DMS114 treated with DMSO at 0.1 percent for 48 hours (cell line): ENCODE data around the gene SLC48A1.

Source experiments
- DNase-seq: peaks from one replicate; lab custom pipeline; 2025; ENCODE audit not compliant: unreplicated experiment; lab: John Stamatoyannopoulos, UW

SLC48A1 gene

DNA sequence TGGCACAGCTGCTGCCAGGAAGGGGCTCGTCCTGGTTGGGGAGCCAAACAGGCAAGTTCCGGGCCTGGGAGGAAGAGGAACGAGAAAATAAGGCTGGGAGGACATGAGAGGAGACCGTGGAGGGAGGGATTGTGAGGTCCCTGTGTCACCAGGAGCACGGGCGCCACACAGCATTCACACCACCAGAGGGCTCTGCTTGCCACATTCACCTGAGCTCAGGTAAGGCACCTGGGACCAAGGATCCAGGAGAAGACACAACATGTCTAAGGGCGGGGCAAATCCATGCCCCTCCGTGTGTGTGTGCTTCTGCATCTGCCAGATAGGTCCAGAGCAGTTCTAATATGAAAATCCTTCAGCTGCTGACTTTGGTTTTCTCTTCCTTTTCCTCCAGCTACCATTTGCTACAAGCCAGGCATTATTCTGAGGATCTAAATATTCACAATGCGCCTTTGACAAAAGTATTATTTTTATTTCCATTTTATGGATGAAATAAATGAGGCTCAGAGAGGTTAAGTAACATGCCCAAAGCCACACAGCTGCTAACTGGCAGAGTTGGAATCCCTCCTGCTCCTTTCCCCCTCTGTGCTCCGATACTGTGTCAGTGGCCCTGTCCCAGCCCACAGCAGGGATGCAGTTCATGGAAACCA is 28.9 kb upstream of the SLC48A1 start:
- no peak for DNase-seq

DNA sequence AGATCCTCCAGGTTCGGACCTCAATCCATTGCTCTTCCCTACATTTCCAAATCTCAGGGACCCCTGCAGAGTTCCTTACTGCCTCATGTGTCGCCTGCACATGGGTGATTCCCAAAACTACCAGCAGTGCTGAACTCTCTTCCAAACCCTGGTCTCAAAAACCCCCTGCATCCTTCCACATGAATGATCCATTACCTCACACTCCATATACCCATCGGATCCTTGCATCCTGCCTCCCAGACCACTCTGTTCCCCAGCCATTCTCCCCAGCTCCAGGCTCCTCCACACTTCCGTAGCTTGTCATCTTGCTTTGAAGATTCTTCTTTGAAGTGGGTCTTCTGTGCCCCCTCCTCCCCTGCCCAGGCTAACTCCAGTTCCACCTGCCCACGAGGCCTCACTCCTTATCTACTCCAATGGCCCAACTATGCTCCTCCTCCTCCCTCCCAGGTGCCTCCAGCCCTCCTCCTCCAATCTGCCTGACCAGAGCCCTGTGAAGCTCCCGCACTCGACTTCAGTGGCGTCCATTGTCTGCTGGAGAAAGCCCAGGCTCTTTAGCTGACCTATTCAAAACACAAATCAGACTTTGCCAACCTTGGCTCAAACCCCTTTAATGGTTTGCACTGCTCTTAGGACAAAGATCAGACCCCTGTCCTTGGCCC is 28.1 kb upstream of the SLC48A1 start:
- DNase-seq = no peak

DNA sequence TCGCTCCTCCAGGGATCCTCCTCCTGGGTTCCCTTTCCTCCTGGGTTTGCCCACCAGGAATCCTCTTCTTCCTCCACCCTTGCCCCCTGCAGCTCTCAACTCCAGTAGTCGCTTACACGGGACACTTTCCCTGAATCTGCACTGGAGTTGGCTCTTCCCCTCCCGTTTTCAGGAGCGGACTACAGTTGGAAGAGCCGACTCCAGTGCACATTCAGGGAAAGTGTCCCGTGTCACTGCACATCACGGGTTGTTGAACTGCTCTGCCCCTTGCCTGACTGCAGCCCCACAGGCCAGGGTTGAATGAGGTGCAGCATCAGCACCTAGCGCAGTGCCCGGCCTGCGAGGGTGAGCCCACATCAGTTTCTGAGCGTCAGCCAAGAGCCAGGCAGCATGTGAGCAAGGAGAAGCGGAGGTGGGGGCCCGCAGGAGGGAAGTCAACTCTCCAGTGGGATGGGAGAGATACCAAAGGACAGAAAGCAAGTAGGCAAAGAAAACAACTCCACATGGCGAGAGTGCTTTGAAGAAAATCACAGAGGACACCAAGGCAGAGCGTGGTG is 27.5 kb upstream of the SLC48A1 start:
- no peak for DNase-seq

- DNase-seq = no peak
Observed at GRCh38 chr12:47746073-47746472, 27.0 kb upstream of the SLC48A1 start.

DNA sequence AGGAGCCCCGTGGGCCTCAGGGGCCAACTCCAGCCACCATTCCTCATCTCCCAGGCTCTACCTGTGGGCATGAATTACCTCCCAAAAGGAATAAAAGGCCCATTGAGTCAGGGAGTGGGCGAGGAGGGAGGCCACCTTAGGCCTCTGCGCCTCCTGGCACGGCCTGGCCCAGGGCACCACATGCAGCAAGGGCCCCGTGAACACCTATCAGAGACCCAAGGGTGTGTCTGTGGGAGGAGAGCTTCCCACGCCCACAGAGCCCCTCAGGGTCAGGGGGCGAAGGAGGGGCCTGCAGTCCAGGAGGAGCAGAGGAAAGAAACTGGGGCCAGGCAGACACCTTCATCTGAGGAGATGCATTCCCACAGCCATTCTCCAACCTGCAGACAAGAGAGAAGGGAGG is 26.5 kb upstream of the SLC48A1 start:
- no peak for DNase-seq

- DNase-seq = no peak
Observed at GRCh38 chr12:47747126-47747525, 25.9 kb upstream of the SLC48A1 start.

- no peak for DNase-seq
Observed at GRCh38 chr12:47747596-47748506, 25.2 kb upstream of the SLC48A1 start.

- DNase-seq = no peak
Observed at GRCh38 chr12:47748507-47748828, 24.6 kb upstream of the SLC48A1 start.

GRCh38 chr12:47748899-47749298 is 24.1 kb upstream of the SLC48A1 start:
- DNase-seq = no peak

- DNase-seq = no peak
Observed at GRCh38 chr12:47750229-47750798, 22.7 kb upstream of the SLC48A1 start.

GRCh38 chr12:47750916-47751470 is 22.0 kb upstream of the SLC48A1 start:
- no peak for DNase-seq

- no peak for DNase-seq
Observed at GRCh38 chr12:47751561-47751960, 21.5 kb upstream of the SLC48A1 start.

GRCh38 chr12:47752121-47752520 is 20.9 kb upstream of the SLC48A1 start:
- no peak for DNase-seq

GRCh38 chr12:47752552-47752951 is 20.5 kb upstream of the SLC48A1 start:
- DNase-seq = no peak

- DNase-seq = no peak
Observed at GRCh38 chr12:47753021-47754001, 19.7 kb upstream of the SLC48A1 start.

GRCh38 chr12:47754126-47754525 is 18.9 kb upstream of the SLC48A1 start:
- no peak for DNase-seq

GRCh38 chr12:47754881-47755280 is 18.2 kb upstream of the SLC48A1 start:
- no peak for DNase-seq

DNA sequence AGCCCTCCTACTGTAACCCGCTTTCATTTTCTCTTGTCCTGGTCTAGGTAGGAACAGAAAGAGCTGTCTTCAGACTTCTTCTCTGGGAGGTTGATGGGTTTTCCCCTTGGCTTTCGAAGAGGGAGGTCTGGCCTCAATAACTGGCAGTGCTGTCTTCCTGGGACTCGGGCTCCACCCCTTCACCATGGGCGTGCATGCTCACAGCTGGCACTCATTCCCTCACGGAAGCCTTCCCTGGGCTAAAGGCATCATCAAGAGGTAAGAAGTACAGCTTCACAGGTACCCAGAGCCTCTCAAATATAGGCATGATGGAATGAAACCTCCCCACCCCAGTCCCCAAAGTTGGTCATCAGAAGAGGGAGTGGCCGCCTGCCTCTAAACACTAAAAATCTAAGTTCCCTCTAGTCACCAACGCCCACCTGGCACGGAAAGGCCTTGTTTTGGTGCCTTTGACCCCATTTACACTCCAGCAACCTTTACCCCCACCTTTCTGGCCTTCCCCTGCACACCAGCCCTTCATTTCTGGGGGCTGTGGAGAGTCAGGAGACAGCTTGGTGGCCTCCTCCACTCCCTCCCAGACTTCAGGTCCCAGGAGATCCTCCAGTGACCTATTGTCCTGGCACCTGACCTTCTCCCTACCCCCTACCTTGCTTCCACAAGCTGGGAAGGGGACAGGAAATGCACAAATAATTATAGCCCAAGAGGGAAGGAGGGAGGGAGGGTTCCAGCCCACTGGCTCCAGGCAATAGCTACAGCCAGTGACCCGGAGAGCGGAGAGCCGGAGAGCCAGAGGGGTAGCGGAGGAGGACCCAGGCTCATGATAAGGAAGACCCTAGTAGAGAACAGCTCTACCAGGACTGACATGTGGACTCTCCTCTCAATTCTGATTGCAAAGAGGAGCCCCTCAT is 17.1 kb upstream of the SLC48A1 start:
- no peak for DNase-seq

GRCh38 chr12:47757364-47757839 is 15.6 kb upstream of the SLC48A1 start:
- no peak for DNase-seq
